ENCODE data around the gene RAB11FIP5.
A peak's percentile ranks its signal among the peaks of the same experiment; 100 is the strongest.
"Not testable (repeated sequence)": the region's sequence is repeated elsewhere in the genome, so short reads cannot be mapped to it uniquely, and the experiment has no call there.

The RAB11FIP5 gene

DNA sequence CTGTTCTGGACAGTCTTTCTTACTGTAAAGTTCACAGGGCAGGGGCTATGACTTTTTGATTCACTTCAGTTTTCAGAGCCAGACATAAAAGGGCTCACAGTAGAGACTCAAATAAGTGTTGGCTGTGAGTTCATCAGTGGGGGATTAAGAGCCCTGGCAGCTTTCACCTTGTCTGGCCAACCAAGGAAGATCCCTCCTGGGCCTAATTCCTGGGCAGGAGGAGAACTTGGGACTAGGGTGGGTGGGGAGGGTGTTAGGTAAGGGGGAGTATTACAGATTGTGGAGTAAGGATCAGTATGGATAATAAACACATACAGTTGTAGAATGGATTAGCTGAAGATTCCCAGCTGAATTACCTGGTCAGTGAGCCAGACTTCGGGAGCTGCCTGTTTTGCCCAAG lies 40.3 kb downstream of the RAB11FIP5 start:
- TF ChIP-seq ZNF274 (IDR thresholded peaks at IDR 0.05; ENCODE audit: low read depth, low read length), result no peak
- H3K4me3 ChIP-seq (ENCODE audit: low read length), result peak overlapping the region; percentile 76; the same call in 1 of the 2 replicates

DNA sequence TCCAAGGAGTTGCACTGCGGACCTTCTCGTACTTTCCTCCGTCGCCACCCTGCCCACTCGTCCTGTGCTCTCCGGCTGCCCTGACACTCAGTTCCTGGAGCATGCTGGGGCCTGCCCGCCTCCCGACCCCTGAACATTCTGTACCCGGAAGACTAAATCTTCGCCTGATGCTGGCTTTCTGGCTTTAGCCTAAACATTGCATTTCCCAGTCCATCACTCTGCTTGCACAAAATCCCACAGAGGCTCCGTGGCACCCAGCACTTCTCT lies 40.7 kb downstream of the RAB11FIP5 start:
- H3K4me3 ChIP-seq (ENCODE audit: low read length), result peak overlapping the region; percentile 76; the same call in 1 of the 2 replicates
- TF ChIP-seq ZNF274 (IDR thresholded peaks at IDR 0.05; ENCODE audit: low read depth, low read length), result no peak

DNA sequence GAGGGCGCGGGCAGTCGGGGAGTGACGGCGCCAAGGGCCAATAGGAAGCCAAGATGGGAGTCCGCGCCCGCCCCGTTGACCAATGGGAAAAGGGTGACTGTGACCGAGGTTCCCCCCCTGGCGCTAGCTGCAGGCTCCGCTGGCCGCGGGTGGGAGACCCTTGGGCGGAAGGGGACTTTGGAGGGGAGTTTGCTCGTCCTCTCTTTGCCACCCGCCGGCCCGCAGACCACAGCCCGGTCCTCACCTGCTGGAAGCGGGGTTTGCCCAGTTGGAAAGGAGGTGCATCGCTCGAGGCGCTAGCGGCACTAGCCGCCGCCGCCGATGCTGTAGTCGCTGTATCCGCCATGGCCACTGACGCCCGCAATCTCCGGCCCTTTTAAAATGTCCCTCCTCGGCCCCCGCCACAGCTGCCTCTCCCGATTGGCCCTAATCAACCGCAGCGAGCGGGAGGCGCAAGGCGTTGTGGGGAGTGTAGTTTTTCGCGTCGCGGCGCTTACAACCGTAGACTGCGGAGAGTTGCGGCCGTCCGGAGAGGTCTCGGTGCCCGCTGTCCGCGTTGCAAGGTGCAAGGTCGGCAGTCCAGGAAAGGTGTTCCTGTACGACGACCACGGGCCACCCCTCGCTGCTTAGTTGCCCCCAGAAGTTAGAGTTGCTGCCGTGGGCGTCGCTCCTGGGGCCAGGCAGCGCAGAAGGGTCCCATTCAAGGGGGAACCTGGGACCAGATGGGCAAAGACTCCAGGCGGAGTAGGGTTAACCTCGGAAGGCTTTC lies 41.2 kb downstream of the RAB11FIP5 start, which contains the start of gene SFXN5:
SFXN5 (minus strand) TSS at position 353 of the 769 bp plus-strand sequence; CDS start at position 346, 7 bp downstream.
- H3K4me3 ChIP-seq (ENCODE audit: low read length), result peak within 1 kb of the TSS; percentile 76
- no peak for TF ChIP-seq ZNF274 (IDR thresholded peaks at IDR 0.05; ENCODE audit: low read depth, low read length)

DNA sequence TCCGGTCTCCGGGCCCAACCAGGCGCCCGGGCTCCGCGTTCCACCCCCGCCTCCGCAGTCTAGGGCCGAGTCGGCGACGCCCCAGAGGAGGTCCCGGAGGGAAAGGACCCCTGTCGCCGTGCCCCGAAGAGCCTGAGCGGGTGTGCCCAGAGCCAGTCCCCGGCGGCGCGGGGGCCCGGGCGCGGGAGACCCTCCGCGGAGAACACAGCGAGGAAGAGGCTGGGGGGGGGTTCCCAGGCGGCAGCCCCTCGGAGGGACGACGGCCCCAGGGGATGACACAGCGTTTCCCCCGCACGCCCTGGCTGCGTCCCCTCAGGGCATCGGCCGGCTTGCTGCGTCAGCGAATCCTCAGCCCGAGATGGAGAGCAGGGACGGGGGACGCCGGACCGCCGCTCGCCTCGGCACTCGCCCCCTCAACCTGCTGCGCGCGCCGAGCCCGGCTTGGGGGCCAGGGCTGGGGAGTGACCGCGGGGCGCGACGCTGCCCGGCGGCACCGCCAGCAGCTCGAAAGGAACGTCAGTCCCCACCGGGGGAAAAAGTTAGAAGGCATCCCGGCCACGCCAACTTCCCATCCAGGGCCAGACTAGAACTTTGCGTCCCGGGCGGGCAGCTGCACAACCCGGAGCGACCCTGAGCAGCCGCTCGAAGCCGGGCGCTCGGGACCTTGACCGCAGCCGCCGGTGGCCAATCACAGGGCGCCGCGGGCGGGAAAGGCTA lies 41.9 kb downstream of the RAB11FIP5 start:
- TF ChIP-seq ZNF274 (IDR thresholded peaks at IDR 0.05; ENCODE audit: low read depth, low read length), result no peak
- peak overlapping the region; percentile 76 for H3K4me3 ChIP-seq (ENCODE audit: low read length)

DNA sequence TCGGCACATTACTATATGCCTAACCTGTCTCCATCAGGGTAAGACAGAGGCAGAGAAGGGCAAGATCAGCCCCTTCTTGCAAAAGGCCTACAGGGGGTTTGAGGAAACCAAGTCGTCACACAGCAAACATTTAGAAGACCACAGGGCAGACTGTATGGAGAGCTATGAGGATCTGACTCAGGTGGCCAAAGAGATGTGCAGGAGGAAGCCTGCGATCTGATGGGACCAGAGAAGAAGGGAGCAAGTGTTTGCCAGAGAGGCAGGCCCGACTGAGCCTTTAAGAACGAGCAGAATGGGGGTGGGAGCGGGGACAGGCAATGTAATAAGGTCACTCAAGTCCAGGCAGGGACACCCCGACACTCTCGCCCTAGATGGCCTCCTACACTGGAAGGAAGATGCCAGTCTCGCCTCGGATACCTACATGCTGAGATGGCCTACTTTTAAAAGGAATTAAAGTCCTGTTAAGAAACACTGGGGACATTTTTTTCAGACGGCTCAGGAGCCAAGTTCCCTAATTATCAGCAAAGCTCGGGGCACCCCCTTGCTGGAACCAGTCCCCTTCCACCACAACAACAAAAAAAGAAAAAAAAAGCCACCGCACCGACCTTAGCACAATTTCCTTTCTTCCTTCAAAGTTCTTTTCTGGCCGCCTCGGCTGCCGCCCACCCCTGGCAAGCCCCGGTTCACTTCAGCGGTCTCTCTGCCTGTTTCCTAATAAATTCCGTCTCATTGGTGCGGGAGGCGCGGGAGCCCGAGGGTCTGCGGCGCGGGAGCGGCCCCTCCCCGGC lies 42.7 kb downstream of the RAB11FIP5 start:
- TF ChIP-seq ZNF274 (IDR thresholded peaks at IDR 0.05; ENCODE audit: low read depth, low read length), result no peak
- peak overlapping the region; percentile 76 for H3K4me3 ChIP-seq (ENCODE audit: low read length)

DNA sequence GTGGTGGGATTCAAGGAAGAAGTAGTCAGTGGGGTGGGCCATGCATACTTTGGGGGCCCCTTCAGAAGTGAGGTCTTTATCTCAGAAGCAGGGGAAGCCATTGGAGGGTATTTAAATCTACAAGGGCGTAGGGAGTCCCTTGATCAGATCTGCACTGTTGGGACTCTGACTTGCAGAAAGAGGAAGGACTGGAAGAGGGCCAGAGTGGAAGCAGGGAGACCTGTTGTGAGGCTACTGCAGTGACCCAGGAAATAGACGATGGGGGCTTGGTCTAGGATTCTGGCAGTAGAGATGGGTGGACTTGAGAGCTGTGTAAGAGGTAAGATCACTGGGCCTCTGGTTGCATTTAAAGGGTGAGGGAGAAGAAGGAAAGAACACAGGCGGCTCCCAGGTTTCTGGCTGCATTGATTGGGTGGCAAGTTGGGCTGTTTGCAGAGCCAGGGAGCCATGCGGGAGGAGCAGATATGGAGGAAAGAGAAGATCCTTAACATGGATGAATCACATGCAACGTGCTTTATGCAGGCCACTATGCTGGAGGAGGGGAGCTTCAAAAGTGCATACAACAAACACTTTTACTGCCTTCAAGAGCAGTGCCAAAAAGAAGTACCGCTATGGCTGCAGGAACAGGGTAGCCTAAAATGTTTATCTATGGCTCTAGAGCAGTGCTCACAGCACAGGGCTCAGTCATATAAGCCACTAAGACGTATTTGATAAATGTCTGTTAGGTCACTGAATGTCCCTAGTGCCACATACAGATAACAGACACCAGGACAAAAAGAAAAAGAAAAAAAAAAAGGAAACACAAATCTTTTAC lies 43.5 kb downstream of the RAB11FIP5 start:
- no peak for TF ChIP-seq ZNF274 (IDR thresholded peaks at IDR 0.05; ENCODE audit: low read depth, low read length)
- peak overlapping the region; percentile 76; the same call in 1 of the 2 replicates for H3K4me3 ChIP-seq (ENCODE audit: low read length)

DNA sequence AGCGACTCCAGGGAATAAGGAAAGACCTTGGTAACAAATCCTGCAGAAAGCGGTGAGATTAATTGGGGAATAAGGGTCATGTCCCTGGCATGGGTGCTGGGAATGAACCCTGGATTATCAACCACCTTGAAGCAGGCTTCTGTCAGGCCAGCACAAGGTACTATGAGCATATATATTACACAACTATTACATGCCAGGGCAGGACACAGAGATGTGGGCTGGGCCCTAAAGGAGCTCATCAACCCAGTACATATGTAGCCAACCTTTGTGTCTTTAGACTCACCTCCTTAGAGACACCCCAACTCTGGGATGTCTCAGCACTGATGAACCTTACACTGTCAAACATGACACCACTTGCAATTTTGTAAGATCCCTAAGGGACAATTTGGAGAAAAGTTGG lies 44.6 kb downstream of the RAB11FIP5 start:
- TF ChIP-seq ZNF274 (IDR thresholded peaks at IDR 0.05; ENCODE audit: low read depth, low read length), result no peak
- H3K4me3 ChIP-seq (ENCODE audit: low read length), result no peak overlapping the region

DNA sequence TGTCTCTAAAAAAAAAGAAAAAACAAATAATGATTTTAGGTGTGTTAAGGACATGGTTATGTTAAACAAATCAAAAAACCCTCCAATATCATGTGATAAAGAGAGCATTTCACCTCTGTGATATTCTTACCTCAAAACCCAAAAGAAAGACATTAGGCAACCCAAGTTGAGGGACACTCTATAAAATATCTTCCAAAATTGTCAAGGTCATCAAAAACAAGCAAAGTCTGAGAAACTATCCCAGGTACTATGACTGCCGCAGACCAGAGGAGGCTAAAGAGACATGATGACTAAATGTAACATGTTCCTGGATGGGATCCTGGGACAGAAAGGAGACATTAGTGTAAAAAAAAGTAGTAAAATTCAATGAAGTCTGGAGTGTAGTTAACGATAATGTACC lies 45.7 kb downstream of the RAB11FIP5 start:
- TF ChIP-seq ZNF274 (IDR thresholded peaks at IDR 0.05; ENCODE audit: low read depth, low read length), result no peak
- no peak overlapping the region for H3K4me3 ChIP-seq (ENCODE audit: low read length)

DNA sequence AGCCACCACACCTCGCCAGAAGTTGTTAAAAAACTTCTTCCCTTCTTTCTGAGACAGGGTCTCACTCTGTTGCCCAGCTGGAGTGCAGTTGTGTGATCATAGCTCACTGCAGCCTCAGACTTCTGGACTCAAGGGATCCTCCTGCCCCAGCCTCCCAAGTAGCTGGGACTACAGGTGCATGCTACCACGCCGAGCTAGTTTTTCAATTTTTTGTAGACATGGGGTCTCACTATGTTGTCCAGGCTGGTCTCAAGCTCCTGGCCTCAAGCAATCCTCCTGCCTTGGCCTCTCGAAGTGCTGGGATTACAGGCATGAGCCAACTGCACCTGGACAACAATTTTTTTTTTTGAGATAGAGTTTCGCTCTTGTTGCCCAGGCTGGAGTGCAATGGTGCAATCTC lies 47.7 kb downstream of the RAB11FIP5 start:
- H3K4me3 ChIP-seq (ENCODE audit: low read length), result not testable (repeated sequence)

DNA sequence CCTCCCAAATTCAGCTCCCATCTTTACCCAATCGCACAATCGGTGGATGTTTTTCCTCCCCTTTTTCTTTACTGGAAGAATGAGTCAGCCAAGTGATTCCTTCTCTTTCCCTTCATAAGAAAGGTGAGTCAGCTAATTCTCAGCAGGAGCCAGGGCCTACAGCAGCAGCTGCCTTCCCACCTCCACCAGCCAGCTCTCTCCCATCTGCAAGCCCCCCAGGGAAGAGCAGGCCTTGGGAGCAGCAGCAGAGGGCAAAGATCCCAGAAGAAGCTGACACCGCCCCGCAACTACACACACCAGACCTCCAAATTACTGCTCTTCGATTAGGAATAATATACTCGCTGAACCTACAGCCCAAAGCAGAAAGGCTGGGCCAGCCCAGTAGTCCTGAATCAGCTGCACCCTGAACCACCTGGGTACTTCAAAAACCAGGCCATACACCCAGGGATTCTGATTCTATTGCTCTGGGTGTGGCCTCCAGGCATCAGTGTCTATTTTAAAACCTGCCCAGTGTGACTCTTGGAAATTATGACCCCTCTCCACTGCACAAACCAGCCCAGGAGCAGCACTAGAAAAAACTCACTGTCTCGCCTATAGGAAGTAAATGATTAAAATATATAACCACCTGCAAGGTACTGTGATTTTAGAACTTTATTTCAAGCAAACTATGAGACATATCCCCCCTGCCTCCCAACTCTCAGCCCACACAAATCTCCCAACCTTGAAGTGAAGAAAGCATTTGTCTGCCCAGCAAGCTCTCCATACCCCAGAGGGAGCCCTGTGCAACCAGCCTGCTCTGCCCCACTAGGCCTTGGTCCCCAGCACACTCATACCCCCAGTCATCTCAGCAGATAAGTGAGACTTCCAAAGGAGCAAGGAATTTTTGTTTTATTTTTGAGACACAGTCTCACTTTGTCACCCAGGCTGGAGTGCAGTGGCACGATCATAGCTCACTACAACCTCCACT lies 48.6 kb downstream of the RAB11FIP5 start:
- no peak overlapping the region for H3K4me3 ChIP-seq (ENCODE audit: low read length)
- no peak for TF ChIP-seq ZNF274 (IDR thresholded peaks at IDR 0.05; ENCODE audit: low read depth, low read length)

DNA sequence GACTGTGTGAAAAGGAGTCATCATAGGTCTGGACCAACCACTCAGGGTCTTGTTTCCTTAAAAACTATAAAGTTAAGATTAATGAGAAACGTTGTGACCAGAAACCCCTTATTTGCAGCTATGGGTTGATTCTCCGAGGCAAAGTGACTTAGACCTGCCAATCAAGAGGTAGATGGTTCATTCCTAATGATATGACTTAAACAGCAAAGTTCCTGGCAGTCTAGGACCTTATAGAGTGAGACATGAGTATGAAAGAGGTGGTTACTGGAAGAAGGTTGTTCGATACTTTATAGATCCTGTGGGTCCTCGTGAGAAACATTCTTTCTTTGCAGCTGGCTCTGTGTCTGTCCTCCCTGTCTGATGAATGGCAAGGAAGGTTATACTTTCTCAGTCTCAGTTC lies 49.3 kb downstream of the RAB11FIP5 start:
- TF ChIP-seq ZNF274 (IDR thresholded peaks at IDR 0.05; ENCODE audit: low read depth, low read length), result no peak
- H3K4me3 ChIP-seq (ENCODE audit: low read length), result no peak overlapping the region

DNA sequence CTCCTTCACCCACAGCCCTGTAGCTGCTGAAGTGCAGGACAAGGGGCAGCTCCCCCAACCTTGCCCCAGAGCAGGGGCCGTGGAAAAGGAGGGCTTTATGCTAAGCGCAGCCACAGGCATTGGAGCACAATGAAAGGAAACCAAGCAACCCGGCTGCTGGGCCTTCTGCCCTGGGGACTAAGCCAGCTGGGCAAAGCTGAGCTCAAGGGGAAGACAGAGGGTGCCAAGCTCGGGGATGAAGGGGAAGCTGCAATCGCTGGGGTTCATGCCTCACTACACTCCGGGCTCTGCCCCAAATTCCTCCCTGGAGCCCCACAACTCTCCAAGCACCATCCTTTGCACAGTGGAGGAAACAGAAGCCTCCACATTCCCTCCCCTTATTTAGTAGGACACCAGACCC lies 53.6 kb downstream of the RAB11FIP5 start:
- no peak overlapping the region for H3K4me3 ChIP-seq (ENCODE audit: low read length)
- TF ChIP-seq ZNF274 (IDR thresholded peaks at IDR 0.05; ENCODE audit: low read depth, low read length), result no peak

DNA sequence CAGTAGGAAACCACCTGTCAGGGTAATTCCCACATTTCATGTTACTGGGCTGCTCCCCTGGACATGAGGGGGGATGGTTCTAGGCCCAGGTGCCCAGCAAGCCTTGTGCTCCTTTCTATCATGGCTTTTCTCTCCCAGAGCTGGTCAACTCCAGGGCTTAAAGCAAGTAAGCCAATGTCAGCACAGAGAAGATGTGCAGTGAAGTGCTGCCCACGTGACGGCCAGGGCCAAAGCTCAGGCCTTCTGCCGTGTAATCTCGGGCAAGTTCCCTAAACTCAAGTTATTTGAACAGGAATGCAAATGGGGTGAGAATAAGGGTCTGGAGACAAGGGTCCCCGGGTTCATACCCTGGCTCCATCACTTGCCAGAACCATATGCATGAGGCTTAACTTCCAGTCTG lies 57.8 kb downstream of the RAB11FIP5 start:
- no peak for TF ChIP-seq ZNF274 (IDR thresholded peaks at IDR 0.05; ENCODE audit: low read depth, low read length)

More for the DNA sequence above, 57.8 kb downstream of the RAB11FIP5 start:
- H3K4me3 ChIP-seq (ENCODE audit: low read length), result no peak overlapping the region
